ACC112 (cell line): ENCODE data around the gene EIF2D.
A peak's percentile ranks its signal among the peaks of the same experiment; 100 is the strongest.
"Not testable (repeated sequence)": the region's sequence is repeated elsewhere in the genome, so short reads cannot be mapped to it uniquely, and the experiment has no call there.

ENCODE experiments used
- H2AFZ ChIP-seq: fragments of 200-600 bp; sonication (generic); one replicate; pipeline ENCODE4 v1.6.0; 2017; ENCODE audit warnings: antibody characterized with exemption, low read length; ENCODE audit not compliant: unreplicated experiment
- H3K27ac ChIP-seq: fragments of 200-600 bp; sonication (generic); 2 replicates; pipeline ENCODE4 v1.5.1; 2014; ENCODE audit warnings: low read depth, mild to moderate bottlenecking, antibody characterized with exemption, low read length, moderate library complexity
- H3K27me3 ChIP-seq: fragments of 200-600 bp; sonication (generic); 2 replicates; pipeline ENCODE4 v1.6.1; 2014; ENCODE audit warnings: mild to moderate bottlenecking, antibody characterized with exemption, low read length, moderate library complexity, mixed read lengths; ENCODE audit not compliant: insufficient read depth
- H3K36me3 ChIP-seq: fragments of 200-600 bp; sonication (generic); 2 replicates; pipeline ENCODE4 v1.6.1; 2016; ENCODE audit warnings: mild to moderate bottlenecking, antibody characterized with exemption, low read length, moderate library complexity, mixed read lengths; ENCODE audit not compliant: insufficient read depth
- H3K4me1 ChIP-seq: fragments of 200-600 bp; sonication (generic); one replicate; pipeline ENCODE4 v1.6.1; 2016; ENCODE audit warnings: low read length, mixed read lengths; ENCODE audit not compliant: insufficient read depth, unreplicated experiment, control insufficient read depth
- H3K4me3 ChIP-seq: fragments of 200-600 bp; sonication (generic); 2 replicates; pipeline ENCODE4 v1.5.1; 2014; ENCODE audit warnings: mild to moderate bottlenecking, low read depth, low read length
- H3K79me2 ChIP-seq: fragments of 200-600 bp; sonication (generic); one replicate; pipeline ENCODE4 v1.6.0; 2016; ENCODE audit warnings: low read length; ENCODE audit not compliant: control insufficient read depth, unreplicated experiment, insufficient read depth

EIF2D gene

GRCh38 chr1:206635080-206635977, 23.1 kb upstream of the EIF2D start, which contains the start of gene DYRK3:
TSS of gene DYRK3 (plus strand) at chr1:206635536. CDS start at chr1:206635704, 168 bp downstream.
- H3K4me1 ChIP-seq = peaks cover 44% of the 10 kb centered on the region
- peak within 1 kb of the TSS; percentile 89 for H3K4me3 ChIP-seq
- peak within 1 kb of the TSS; percentile 90 for H3K27ac ChIP-seq
- H3K36me3 ChIP-seq = no peaks in the 10 kb centered on the region; the same call in 1 of the 2 replicates
- H3K79me2 ChIP-seq = peaks cover 23% of the 10 kb centered on the region
- H2AFZ ChIP-seq = peak within 1 kb of the TSS; percentile 63
- no peaks in the 10 kb centered on the region for H3K27me3 ChIP-seq

- Histone ChIP-seq H3K4me3 (peak overlapping the region; percentile 89), H3K4me1 (peaks cover 42% of the 10 kb centered on the region), H3K79me2 (peaks cover 23% of the 10 kb centered on the region), H2AFZ (peak overlapping the region; percentile 47), H3K36me3 (no peaks in the 10 kb centered on the region), H3K27me3 (no peaks in the 10 kb centered on the region), H3K27ac (peak overlapping the region; percentile 90)
These were observed 22.3 kb upstream of the EIF2D start for GRCh38 chr1:206634365-206635079.

GRCh38 chr1:206633708-206634121, 21.4 kb upstream of the EIF2D start:
- peak overlapping the region; percentile 61 for H2AFZ ChIP-seq
- peak overlapping the region; percentile 90 for H3K27ac ChIP-seq

GRCh38 chr1:206631085-206631509, 18.8 kb upstream of the EIF2D start:
- Histone ChIP-seq H2AFZ (peak overlapping the region; percentile 20), H3K4me3 (no peak overlapping the region), H3K27me3 (no peaks in the 10 kb centered on the region), H3K27ac (no peak overlapping the region), H3K36me3 (no peaks in the 10 kb centered on the region), H3K4me1 (peaks cover 17% of the 10 kb centered on the region), H3K79me2 (peaks cover 7% of the 10 kb centered on the region)

More at GRCh38 chr1:206633708-206634121, 21.4 kb upstream of the EIF2D start:
- Histone ChIP-seq H3K36me3 (no peaks in the 10 kb centered on the region), H3K4me1 (peaks cover 34% of the 10 kb centered on the region), H3K27me3 (no peaks in the 10 kb centered on the region), H3K4me3 (peak overlapping the region; percentile 6), H3K79me2 (peaks cover 23% of the 10 kb centered on the region)

GRCh38 chr1:206628916-206629315, 16.7 kb upstream of the EIF2D start:
- Histone ChIP-seq H3K4me3 (no peak overlapping the region), H3K36me3 (no peaks in the 10 kb centered on the region), H3K79me2 (no peaks in the 10 kb centered on the region), H2AFZ (no peak overlapping the region), H3K4me1 (peaks cover 10% of the 10 kb centered on the region), H3K27me3 (no peaks in the 10 kb centered on the region), H3K27ac (no peak overlapping the region)

GRCh38 chr1:206626396-206626795, 14.1 kb upstream of the EIF2D start:
- H3K79me2 ChIP-seq, H3K4me3 ChIP-seq, H3K27ac ChIP-seq, H3K36me3 ChIP-seq, H3K4me1 ChIP-seq, H3K27me3 ChIP-seq, H2AFZ ChIP-seq: not testable (repeated sequence)

- no peaks in the 10 kb centered on the region for H3K27me3 ChIP-seq
- H3K4me3 ChIP-seq = no peak overlapping the region
- peaks cover 16% of the 10 kb centered on the region for H3K36me3 ChIP-seq
- H3K79me2 ChIP-seq = peaks cover 15% of the 10 kb centered on the region
- no peak overlapping the region for H2AFZ ChIP-seq
- peaks cover 7% of the 10 kb centered on the region for H3K4me1 ChIP-seq
- H3K27ac ChIP-seq = peak overlapping the region; percentile 7; the same call in 1 of the 2 replicates
These were observed 2.9 kb downstream of the EIF2D start for GRCh38 chr1:206609229-206609991.

GRCh38 chr1:206608108-206608698, 4.1 kb downstream of the EIF2D start:
- H3K4me3 ChIP-seq = no peak overlapping the region
- H3K27me3 ChIP-seq = no peaks in the 10 kb centered on the region
- H3K36me3 ChIP-seq = peaks cover 18% of the 10 kb centered on the region
- peaks cover 15% of the 10 kb centered on the region for H3K79me2 ChIP-seq
- H3K27ac ChIP-seq = no peak overlapping the region
- H3K4me1 ChIP-seq = peaks cover 7% of the 10 kb centered on the region
- no peak overlapping the region for H2AFZ ChIP-seq

- H3K79me2 ChIP-seq = peaks cover 13% of the 10 kb centered on the region
- H3K27me3 ChIP-seq = no peaks in the 10 kb centered on the region
- H3K27ac ChIP-seq = no peak overlapping the region
- H3K4me1 ChIP-seq = peaks cover 7% of the 10 kb centered on the region
- peaks cover 24% of the 10 kb centered on the region for H3K36me3 ChIP-seq
- no peak overlapping the region for H3K4me3 ChIP-seq
- no peak overlapping the region for H2AFZ ChIP-seq
These were observed 5.4 kb downstream of the EIF2D start for GRCh38 chr1:206606867-206607266.

- Histone ChIP-seq H3K27me3 (no peaks in the 10 kb centered on the region), H2AFZ (no peak overlapping the region), H3K27ac (no peak overlapping the region), H3K36me3 (peaks cover 24% of the 10 kb centered on the region), H3K4me3 (no peak overlapping the region), H3K4me1 (no peaks in the 10 kb centered on the region), H3K79me2 (no peaks in the 10 kb centered on the region)
These were observed 7.4 kb downstream of the EIF2D start for GRCh38 chr1:206604861-206605260.
